ENCODE results near the gene DRC3.

DRC3 gene

GRCh38 chr17:17957584-17957916 lies 15.1 kb upstream of the DRC3 start:
- Histone ChIP-seq H4K20me1 (ENCODE audit: insufficient read depth, low read length) (no peaks in the 10 kb centered on the region), H3K79me2 (ENCODE audit: low read length) (peaks cover 60% of the 10 kb centered on the region), H3K27me3 (replicated peaks; ENCODE audit: insufficient read depth, low read length) (no peaks in the 10 kb centered on the region), H2AFZ (ENCODE audit: low read length) (no peak overlapping the region), H3K27ac (ENCODE audit: low read length) (no peak overlapping the region), H3K9me3 (replicated peaks; ENCODE audit: insufficient read depth, low read length) (no peaks in the 10 kb centered on the region), H3K36me3 (replicated peaks; ENCODE audit: insufficient read depth, low read length) (no peaks in the 10 kb centered on the region), H3K9me2 (replicated peaks; ENCODE audit: insufficient read depth, low read length) (no peaks in the 10 kb centered on the region), H3K9ac (ENCODE audit: low read length) (no peak overlapping the region), H3K4me1 (ENCODE audit: low read length) (no peaks in the 10 kb centered on the region), H3K4me2 (ENCODE audit: low read depth, low read length) (no peak overlapping the region), H3F3A (ENCODE audit: insufficient read depth, low read length) (no peaks in the 10 kb centered on the region), H3K4me3 (ENCODE audit: low read length) (no peak overlapping the region)
- TF ChIP-seq EZH2phosphoT487 (IDR thresholded peaks at IDR 0.05; ENCODE audit: low read length) = no peak
- TF ChIP-seq CTCF (IDR thresholded peaks at IDR 0.05; ENCODE audit: low read length) = no peak
- no peak for TF ChIP-seq EZH2 (optimal IDR thresholded peaks at IDR 0.05; ENCODE audit: low read depth, low read length)
- DNase-seq = no peak

GRCh38 chr17:17958982-17959381 lies 13.7 kb upstream of the DRC3 start:
- peaks cover 11% of the 10 kb centered on the region for H3K4me1 ChIP-seq (ENCODE audit: low read length)
- no peak overlapping the region for H3K4me2 ChIP-seq (ENCODE audit: low read depth, low read length)
- no peaks in the 10 kb centered on the region for H3K9me2 ChIP-seq (replicated peaks; ENCODE audit: insufficient read depth, low read length)
- no peak for DNase-seq
- no peak overlapping the region for H2AFZ ChIP-seq (ENCODE audit: low read length)
- H3K27ac ChIP-seq (ENCODE audit: low read length) = no peak overlapping the region
- peaks cover 3% of the 10 kb centered on the region for H3F3A ChIP-seq (ENCODE audit: insufficient read depth, low read length)
- TF ChIP-seq CTCF (IDR thresholded peaks at IDR 0.05; ENCODE audit: low read length) = no peak
- H3K27me3 ChIP-seq (replicated peaks; ENCODE audit: insufficient read depth, low read length) = no peaks in the 10 kb centered on the region
- H3K9me3 ChIP-seq (replicated peaks; ENCODE audit: insufficient read depth, low read length) = no peaks in the 10 kb centered on the region
- peaks cover 72% of the 10 kb centered on the region for H3K79me2 ChIP-seq (ENCODE audit: low read length)
- no peaks in the 10 kb centered on the region for H3K36me3 ChIP-seq (replicated peaks; ENCODE audit: insufficient read depth, low read length)
- H4K20me1 ChIP-seq (ENCODE audit: insufficient read depth, low read length) = no peaks in the 10 kb centered on the region
- no peak overlapping the region for H3K4me3 ChIP-seq (ENCODE audit: low read length)
- no peak overlapping the region for H3K9ac ChIP-seq (ENCODE audit: low read length)

GRCh38 chr17:17959520-17960361 lies 12.9 kb upstream of the DRC3 start:
- H3K27me3 ChIP-seq (replicated peaks; ENCODE audit: insufficient read depth, low read length) = no peaks in the 10 kb centered on the region
- peaks cover 19% of the 10 kb centered on the region for H3K4me1 ChIP-seq (ENCODE audit: low read length)
- no peaks in the 10 kb centered on the region for H3K36me3 ChIP-seq (replicated peaks; ENCODE audit: insufficient read depth, low read length)
- TF ChIP-seq CTCF (IDR thresholded peaks at IDR 0.05; ENCODE audit: low read length) (no peak), EZH2 (optimal IDR thresholded peaks at IDR 0.05; ENCODE audit: low read depth, low read length) (no peak), EZH2phosphoT487 (IDR thresholded peaks at IDR 0.05; ENCODE audit: low read length) (no peak)
- no peak overlapping the region for H3K4me2 ChIP-seq (ENCODE audit: low read depth, low read length)
- DNase-seq = no peak
- H3K4me3 ChIP-seq (ENCODE audit: low read length) = no peak overlapping the region
- no peaks in the 10 kb centered on the region for H3K9me2 ChIP-seq (replicated peaks; ENCODE audit: insufficient read depth, low read length)
- H3K79me2 ChIP-seq (ENCODE audit: low read length) = peaks cover 78% of the 10 kb centered on the region
- no peak overlapping the region for H3K9ac ChIP-seq (ENCODE audit: low read length)
- peaks cover 9% of the 10 kb centered on the region for H3F3A ChIP-seq (ENCODE audit: insufficient read depth, low read length)
- no peak overlapping the region for H2AFZ ChIP-seq (ENCODE audit: low read length)
- no peak overlapping the region for H3K27ac ChIP-seq (ENCODE audit: low read length)
- no peaks in the 10 kb centered on the region for H4K20me1 ChIP-seq (ENCODE audit: insufficient read depth, low read length)
- no peaks in the 10 kb centered on the region for H3K9me3 ChIP-seq (replicated peaks; ENCODE audit: insufficient read depth, low read length)
